Measurements from ENCODE around the gene RPS13. TPM values are rescaled to one million over a fixed set of nuclear protein-coding genes. Genes with fewer than 3 reads are reported as not detected.
"Not testable (repeated sequence)": the region's sequence is repeated elsewhere in the genome, so short reads cannot be mapped to it uniquely, and the experiment has no call there.

The RPS13 gene
- polyA plus RNA-seq, 2 donors = 1,256 to 1,933 TPM

GRCh38 chr11:17085976-17086375 is 8.5 kb upstream of the RPS13 start:
- 83 to 87% methylated on average over 16 of the region's 16 CpGs for WGBS, 2 donors
- not testable (repeated sequence) for H3K27ac ChIP-seq (ENCODE audit: low read depth in 2 of 2, low read length in 1 of 2); H3K4me1 ChIP-seq (ENCODE audit: control insufficient read depth in 2 of 2, insufficient read depth in 2 of 2, low read length in 1 of 2); H3K9me3 ChIP-seq (ENCODE audit: control insufficient read depth in 2 of 2, insufficient read depth in 1 of 2, low read depth in 1 of 2, low read length in 1 of 2); H3K4me3 ChIP-seq (ENCODE audit: low read depth in 1 of 2, low read length in 2 of 2); H3K36me3 ChIP-seq (ENCODE audit: control insufficient read depth in 2 of 2, insufficient read depth in 2 of 2, low read length in 1 of 2); H3K27me3 ChIP-seq (ENCODE audit: control insufficient read depth in 1 of 2, insufficient read depth in 2 of 2, low read length in 2 of 2)

GRCh38 chr11:17077240-17077519 is 287 bp downstream of the RPS13 start:
- Histone ChIP-seq H3K27ac (ENCODE audit: low read depth in 2 of 2, low read length in 1 of 2) (peak overlapping the region; percentile 84 to 89), H3K4me1 (ENCODE audit: control insufficient read depth in 2 of 2, insufficient read depth in 2 of 2, low read length in 1 of 2) (peaks cover 2 to 5% of the 10 kb centered on the region in 2 donors), H3K36me3 (ENCODE audit: control insufficient read depth in 2 of 2, insufficient read depth in 2 of 2, low read length in 1 of 2) (peaks cover 0 to 4% of the 10 kb centered on the region in 2 donors), H3K4me3 (ENCODE audit: low read depth in 1 of 2, low read length in 2 of 2) (peak overlapping the region; percentile 76 to 93), H3K27me3 (ENCODE audit: control insufficient read depth in 1 of 2, insufficient read depth in 2 of 2, low read length in 2 of 2) (no peaks in the 10 kb centered on the region), H3K9me3 (ENCODE audit: control insufficient read depth in 2 of 2, insufficient read depth in 1 of 2, low read depth in 1 of 2, low read length in 1 of 2) (no peaks in the 10 kb centered on the region)
- 0% methylated on average over 20 of the region's 20 CpGs for WGBS, 2 donors

GRCh38 chr11:17076517-17077239 is 789 bp downstream of the RPS13 start:
- peak overlapping the region; percentile 76 to 93 for H3K4me3 ChIP-seq (ENCODE audit: low read depth in 1 of 2, low read length in 2 of 2)
- 12 to 17% methylated on average over 15 of the region's 15 CpGs for WGBS, 2 donors
- H3K36me3 ChIP-seq (ENCODE audit: control insufficient read depth in 2 of 2, insufficient read depth in 2 of 2, low read length in 1 of 2) = peaks cover 0 to 4% of the 10 kb centered on the region in 2 donors
- peaks cover 2 to 5% of the 10 kb centered on the region in 2 donors for H3K4me1 ChIP-seq (ENCODE audit: control insufficient read depth in 2 of 2, insufficient read depth in 2 of 2, low read length in 1 of 2)
- no peaks in the 10 kb centered on the region for H3K9me3 ChIP-seq (ENCODE audit: control insufficient read depth in 2 of 2, insufficient read depth in 1 of 2, low read depth in 1 of 2, low read length in 1 of 2)
- peak overlapping the region; percentile 84 to 89 for H3K27ac ChIP-seq (ENCODE audit: low read depth in 2 of 2, low read length in 1 of 2)
- H3K27me3 ChIP-seq (ENCODE audit: control insufficient read depth in 1 of 2, insufficient read depth in 2 of 2, low read length in 2 of 2) = no peaks in the 10 kb centered on the region

GRCh38 chr11:17075506-17075905 is 2.0 kb downstream of the RPS13 start:
- 62 to 66% methylated on average over 5 of the region's 5 CpGs for WGBS, 2 donors
- Histone ChIP-seq H3K4me1 (ENCODE audit: control insufficient read depth in 2 of 2, insufficient read depth in 2 of 2, low read length in 1 of 2) (peaks cover 2 to 5% of the 10 kb centered on the region in 2 donors), H3K4me3 (ENCODE audit: low read depth in 1 of 2, low read length in 2 of 2) (no peak overlapping the region), H3K9me3 (ENCODE audit: control insufficient read depth in 2 of 2, insufficient read depth in 1 of 2, low read depth in 1 of 2, low read length in 1 of 2) (no peaks in the 10 kb centered on the region), H3K27me3 (ENCODE audit: control insufficient read depth in 1 of 2, insufficient read depth in 2 of 2, low read length in 2 of 2) (no peaks in the 10 kb centered on the region), H3K36me3 (ENCODE audit: control insufficient read depth in 2 of 2, insufficient read depth in 2 of 2, low read length in 1 of 2) (peaks cover 0 to 4% of the 10 kb centered on the region in 2 donors), H3K27ac (ENCODE audit: low read depth in 2 of 2, low read length in 1 of 2) (no peak overlapping the region)

GRCh38 chr11:17073370-17074027 is 4.0 kb downstream of the RPS13 start:
- H3K27me3 ChIP-seq (ENCODE audit: control insufficient read depth in 1 of 2, insufficient read depth in 2 of 2, low read length in 2 of 2) = no peaks in the 10 kb centered on the region
- 45 to 49% methylated on average over 4 of the region's 4 CpGs for WGBS, 2 donors

GRCh38 chr11:17067417-17067816 is 10.1 kb downstream of the RPS13 start:
- Histone ChIP-seq H3K27me3 (ENCODE audit: control insufficient read depth in 1 of 2, insufficient read depth in 2 of 2, low read length in 2 of 2) (no peaks in the 10 kb centered on the region), H3K4me3 (ENCODE audit: low read depth in 1 of 2, low read length in 2 of 2) (no peak overlapping the region), H3K9me3 (ENCODE audit: control insufficient read depth in 2 of 2, insufficient read depth in 1 of 2, low read depth in 1 of 2, low read length in 1 of 2) (no peaks in the 10 kb centered on the region), H3K27ac (ENCODE audit: low read depth in 2 of 2, low read length in 1 of 2) (no peak overlapping the region), H3K36me3 (ENCODE audit: control insufficient read depth in 2 of 2, insufficient read depth in 2 of 2, low read length in 1 of 2) (no peaks in the 10 kb centered on the region), H3K4me1 (ENCODE audit: control insufficient read depth in 2 of 2, insufficient read depth in 2 of 2, low read length in 1 of 2) (no peaks in the 10 kb centered on the region)
- 94 to 97% methylated on average over 6 of the region's 6 CpGs for WGBS, 2 donors

More at GRCh38 chr11:17073370-17074027, 4.0 kb downstream of the RPS13 start:
- Histone ChIP-seq H3K36me3 (ENCODE audit: control insufficient read depth in 2 of 2, insufficient read depth in 2 of 2, low read length in 1 of 2) (peaks cover 0 to 4% of the 10 kb centered on the region in 2 donors), H3K4me1 (ENCODE audit: control insufficient read depth in 2 of 2, insufficient read depth in 2 of 2, low read length in 1 of 2) (peaks cover 2 to 5% of the 10 kb centered on the region in 2 donors), H3K9me3 (ENCODE audit: control insufficient read depth in 2 of 2, insufficient read depth in 1 of 2, low read depth in 1 of 2, low read length in 1 of 2) (no peaks in the 10 kb centered on the region), H3K27ac (ENCODE audit: low read depth in 2 of 2, low read length in 1 of 2) (no peak overlapping the region), H3K4me3 (ENCODE audit: low read depth in 1 of 2, low read length in 2 of 2) (no peak overlapping the region)

GRCh38 chr11:17066691-17067090 is 10.8 kb downstream of the RPS13 start:
- no peaks in the 10 kb centered on the region for H3K4me1 ChIP-seq (ENCODE audit: control insufficient read depth in 2 of 2, insufficient read depth in 2 of 2, low read length in 1 of 2)
- no peak overlapping the region for H3K27ac ChIP-seq (ENCODE audit: low read depth in 2 of 2, low read length in 1 of 2)
- H3K9me3 ChIP-seq (ENCODE audit: control insufficient read depth in 2 of 2, insufficient read depth in 1 of 2, low read depth in 1 of 2, low read length in 1 of 2) = no peaks in the 10 kb centered on the region
- H3K27me3 ChIP-seq (ENCODE audit: control insufficient read depth in 1 of 2, insufficient read depth in 2 of 2, low read length in 2 of 2) = no peaks in the 10 kb centered on the region
- WGBS, 2 donors = 61% methylated on average over 2 of the region's 2 CpGs
- no peaks in the 10 kb centered on the region for H3K36me3 ChIP-seq (ENCODE audit: control insufficient read depth in 2 of 2, insufficient read depth in 2 of 2, low read length in 1 of 2)
- no peak overlapping the region for H3K4me3 ChIP-seq (ENCODE audit: low read depth in 1 of 2, low read length in 2 of 2)

GRCh38 chr11:17063171-17064002 is 14.1 kb downstream of the RPS13 start:
- Histone ChIP-seq H3K4me1 (ENCODE audit: control insufficient read depth in 2 of 2, insufficient read depth in 2 of 2, low read length in 1 of 2) (no peaks in the 10 kb centered on the region), H3K4me3 (ENCODE audit: low read depth in 1 of 2, low read length in 2 of 2) (no peak overlapping the region), H3K27me3 (ENCODE audit: control insufficient read depth in 1 of 2, insufficient read depth in 2 of 2, low read length in 2 of 2) (no peaks in the 10 kb centered on the region), H3K36me3 (ENCODE audit: control insufficient read depth in 2 of 2, insufficient read depth in 2 of 2, low read length in 1 of 2) (no peaks in the 10 kb centered on the region), H3K27ac (ENCODE audit: low read depth in 2 of 2, low read length in 1 of 2) (no peak overlapping the region), H3K9me3 (ENCODE audit: control insufficient read depth in 2 of 2, insufficient read depth in 1 of 2, low read depth in 1 of 2, low read length in 1 of 2) (no peaks in the 10 kb centered on the region)
- WGBS, 2 donors = 78 to 81% methylated on average over 4 of the region's 4 CpGs

- not testable (repeated sequence) for H3K4me3 ChIP-seq (ENCODE audit: low read depth in 1 of 2, low read length in 2 of 2); H3K27me3 ChIP-seq (ENCODE audit: control insufficient read depth in 1 of 2, insufficient read depth in 2 of 2, low read length in 2 of 2); H3K36me3 ChIP-seq (ENCODE audit: control insufficient read depth in 2 of 2, insufficient read depth in 2 of 2, low read length in 1 of 2); H3K27ac ChIP-seq (ENCODE audit: low read depth in 2 of 2, low read length in 1 of 2); H3K9me3 ChIP-seq (ENCODE audit: control insufficient read depth in 2 of 2, insufficient read depth in 1 of 2, low read depth in 1 of 2, low read length in 1 of 2); H3K4me1 ChIP-seq (ENCODE audit: control insufficient read depth in 2 of 2, insufficient read depth in 2 of 2, low read length in 1 of 2)
- WGBS, 2 donors = 95 to 96% methylated on average over 17 to 25 of the region's 27 CpGs
These were observed 26.3 kb downstream of the RPS13 start for GRCh38 chr11:17051146-17051545.
